OCI-LY1 (cell line): ENCODE data around the gene DNAH12.

Experiments used
- H2AFZ ChIP-seq: fragments of 200-600 bp; sonication (generic), shearing (Covaris generic); 2 replicates; pipeline ENCODE4 v1.6.0; 2014; ENCODE audit warnings: antibody characterized with exemption, mild to moderate bottlenecking, low read length
- H3F3A ChIP-seq: fragments of 200-600 bp; sonication (generic), shearing (Covaris generic); 2 replicates; pipeline ENCODE4 v1.6.0; 2014; ENCODE audit warnings: mild to moderate bottlenecking, antibody characterized with exemption, low read length, moderate library complexity; ENCODE audit not compliant: insufficient read depth
- H3K27ac ChIP-seq: fragments of 200-600 bp; sonication (generic); 2 replicates; pipeline ENCODE4 v1.5.1; 2014; ENCODE audit warnings: low read length, mixed run types, mild to moderate bottlenecking, low read depth; ENCODE audit not compliant: poor library complexity, severe bottlenecking
- H3K27me3 ChIP-seq: fragments of 200-600 bp; sonication (generic); 2 replicates; pipeline ENCODE4 v1.6.0; 2014; ENCODE audit warnings: antibody characterized with exemption, mild to moderate bottlenecking, low read length, moderate library complexity; ENCODE audit not compliant: insufficient read depth
- H3K36me3 ChIP-seq: fragments of 200-600 bp; sonication (generic); 2 replicates; pipeline ENCODE4 v1.6.1; 2014; ENCODE audit warnings: mild to moderate bottlenecking, antibody characterized with exemption, low read length, moderate library complexity, mixed read lengths; ENCODE audit not compliant: insufficient read depth
- H3K4me1 ChIP-seq: fragments of 200-600 bp; sonication (generic); 2 replicates; pipeline ENCODE4 v1.5.1; 2014; ENCODE audit warnings: mild to moderate bottlenecking, low read length, moderate library complexity; ENCODE audit not compliant: insufficient read depth, severe bottlenecking
- H3K4me2 ChIP-seq: fragments of 200-600 bp; sonication (generic), shearing (Covaris generic); 2 replicates; pipeline ENCODE4 v1.6.1; 2014; ENCODE audit warnings: low read length
- H3K4me3 ChIP-seq: fragments of 200-600 bp; sonication (generic); 2 replicates; pipeline ENCODE4 v1.5.1; 2014; ENCODE audit warnings: low read length, low read depth, mild to moderate bottlenecking, mixed read lengths; ENCODE audit not compliant: poor library complexity, severe bottlenecking
- H3K79me2 ChIP-seq: fragments of 200-600 bp; shearing (Covaris generic); 2 replicates; pipeline ENCODE4 v1.6.1; 2016; ENCODE audit warnings: mixed run types, low read length, mixed read lengths; ENCODE audit not compliant: insufficient read depth
- H3K9ac ChIP-seq: fragments of 200-600 bp; sonication (generic), shearing (Covaris generic); 2 replicates; pipeline ENCODE4 v1.6.1; 2014; ENCODE audit warnings: mild to moderate bottlenecking, low read length, mixed read lengths
- H3K9me2 ChIP-seq: fragments of 200-600 bp; sonication (generic), shearing (Covaris generic); 2 replicates; pipeline ENCODE4 v1.6.1; 2014; ENCODE audit warnings: low read depth, mild to moderate bottlenecking, low read length, mixed read lengths
- H3K9me3 ChIP-seq: fragments of 200-600 bp; shearing (Covaris generic); 2 replicates; pipeline ENCODE4 v1.6.1; 2014; ENCODE audit warnings: low read length, mixed read lengths
- H4K20me1 ChIP-seq: fragments of 200-600 bp; sonication (generic), shearing (Covaris generic); 2 replicates; pipeline ENCODE4 v1.6.0; 2016; ENCODE audit warnings: mild to moderate bottlenecking, low read length; ENCODE audit not compliant: insufficient read depth
- EZH2 ChIP-seq: fragments of 200-600 bp; sonication (generic), shearing (Covaris generic); IDR thresholded peaks from 2 replicates; pipeline ENCODE4 v1.8.0; 2017; ENCODE audit warnings: borderline replicate concordance, mixed run types, mild to moderate bottlenecking, antibody characterized with exemption, low read length, moderate library complexity, mixed read lengths
- TF ChIP-seq, protein P1 (sequence below): fragments of 200-600 bp; sonication (generic), shearing (Covaris generic); IDR thresholded peaks from 2 replicates; pipeline ENCODE4 v1.5.1; 2017; ENCODE audit warnings: mild to moderate bottlenecking, antibody characterized with exemption, low read length, moderate library complexity, mixed read lengths

Gene DNAH12

DNA sequence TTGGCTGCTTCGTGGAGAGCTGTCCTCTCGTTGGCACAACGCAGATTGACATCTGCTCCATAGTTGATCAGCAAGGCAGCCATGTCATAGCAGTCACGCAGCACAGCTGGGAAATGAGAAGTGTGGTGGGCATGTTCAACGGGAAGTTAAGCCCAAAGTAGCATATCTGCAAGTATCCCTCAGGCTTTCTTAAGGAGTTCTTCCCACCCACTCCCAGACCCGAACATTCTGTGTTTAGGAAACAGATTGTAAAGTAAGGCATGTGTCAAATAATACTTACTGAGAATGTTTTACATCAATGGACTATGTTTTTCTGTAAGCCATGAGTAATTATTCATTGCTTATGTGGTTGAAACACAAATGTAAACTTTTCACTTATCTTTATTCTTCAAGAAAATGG lies 260.8 kb downstream of the DNAH12 start:
- no peak overlapping the region for H3K9ac ChIP-seq
- H3F3A ChIP-seq = no peaks in the 10 kb centered on the region
- H2AFZ ChIP-seq = no peak overlapping the region
- no peak overlapping the region for H3K4me2 ChIP-seq
- H3K27me3 ChIP-seq = no peaks in the 10 kb centered on the region
- no peaks in the 10 kb centered on the region for H3K9me2 ChIP-seq
- H4K20me1 ChIP-seq = no peaks in the 10 kb centered on the region
- TF ChIP-seq EZH2 = no peak
- TF ChIP-seq, protein P1, sequence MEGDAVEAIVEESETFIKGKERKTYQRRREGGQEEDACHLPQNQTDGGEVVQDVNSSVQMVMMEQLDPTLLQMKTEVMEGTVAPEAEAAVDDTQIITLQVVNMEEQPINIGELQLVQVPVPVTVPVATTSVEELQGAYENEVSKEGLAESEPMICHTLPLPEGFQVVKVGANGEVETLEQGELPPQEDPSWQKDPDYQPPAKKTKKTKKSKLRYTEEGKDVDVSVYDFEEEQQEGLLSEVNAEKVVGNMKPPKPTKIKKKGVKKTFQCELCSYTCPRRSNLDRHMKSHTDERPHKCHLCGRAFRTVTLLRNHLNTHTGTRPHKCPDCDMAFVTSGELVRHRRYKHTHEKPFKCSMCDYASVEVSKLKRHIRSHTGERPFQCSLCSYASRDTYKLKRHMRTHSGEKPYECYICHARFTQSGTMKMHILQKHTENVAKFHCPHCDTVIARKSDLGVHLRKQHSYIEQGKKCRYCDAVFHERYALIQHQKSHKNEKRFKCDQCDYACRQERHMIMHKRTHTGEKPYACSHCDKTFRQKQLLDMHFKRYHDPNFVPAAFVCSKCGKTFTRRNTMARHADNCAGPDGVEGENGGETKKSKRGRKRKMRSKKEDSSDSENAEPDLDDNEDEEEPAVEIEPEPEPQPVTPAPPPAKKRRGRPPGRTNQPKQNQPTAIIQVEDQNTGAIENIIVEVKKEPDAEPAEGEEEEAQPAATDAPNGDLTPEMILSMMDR = no peak
- H3K4me3 ChIP-seq = no peak overlapping the region
- no peaks in the 10 kb centered on the region; the same call in 1 of the 2 replicates for H3K36me3 ChIP-seq
- no peaks in the 10 kb centered on the region for H3K4me1 ChIP-seq
- H3K27ac ChIP-seq = no peak overlapping the region
- H3K79me2 ChIP-seq = no peaks in the 10 kb centered on the region
- H3K9me3 ChIP-seq = 0 out of 2 replicates have a peak, but pooled peaks cover 4% of the 10 kb centered on the region

DNA sequence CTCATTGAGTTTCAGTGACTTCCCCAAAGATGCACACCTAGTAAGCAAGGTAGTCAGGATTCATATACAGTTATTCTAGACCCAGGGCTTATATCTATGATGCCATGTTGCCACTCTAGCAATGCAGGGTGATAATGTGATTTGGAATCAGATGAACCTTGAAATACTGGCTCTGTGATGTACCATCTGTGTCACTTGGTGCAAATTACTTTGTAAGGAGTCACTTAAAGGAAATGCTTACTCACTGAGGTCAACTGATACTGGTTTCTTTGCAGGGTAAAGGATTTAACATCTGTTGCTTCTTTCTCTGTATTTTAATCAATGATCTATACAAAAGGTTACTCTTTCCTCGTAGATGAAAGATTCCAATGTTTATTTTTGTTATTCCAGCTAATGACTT lies 262.4 kb downstream of the DNAH12 start:
- Histone ChIP-seq H3K27me3 (no peaks in the 10 kb centered on the region), H4K20me1 (no peaks in the 10 kb centered on the region), H3K4me3 (no peak overlapping the region), H3K4me1 (no peaks in the 10 kb centered on the region), H3K27ac (no peak overlapping the region), H3F3A (no peaks in the 10 kb centered on the region), H3K36me3 (no peaks in the 10 kb centered on the region; the same call in 1 of the 2 replicates), H3K79me2 (no peaks in the 10 kb centered on the region), H3K9me3 (0 out of 2 replicates have a peak, but pooled peaks cover 4% of the 10 kb centered on the region), H3K9ac (no peak overlapping the region), H3K4me2 (no peak overlapping the region), H2AFZ (no peak overlapping the region), H3K9me2 (no peaks in the 10 kb centered on the region)
- TF ChIP-seq, protein P1 = no peak
- TF ChIP-seq EZH2 = no peak

- H4K20me1 ChIP-seq = no peaks in the 10 kb centered on the region
- TF ChIP-seq, protein P1 = no peak
- TF ChIP-seq EZH2 = no peak
- H3K4me3 ChIP-seq = no peak overlapping the region
- no peaks in the 10 kb centered on the region for H3K27me3 ChIP-seq
- H3K36me3 ChIP-seq = peaks cover 1% of the 10 kb centered on the region
- H2AFZ ChIP-seq = no peak overlapping the region
- no peaks in the 10 kb centered on the region for H3K79me2 ChIP-seq
- H3F3A ChIP-seq = no peaks in the 10 kb centered on the region
- H3K9me3 ChIP-seq = no peaks in the 10 kb centered on the region
- no peak overlapping the region for H3K9ac ChIP-seq
- H3K4me2 ChIP-seq = no peak overlapping the region
- H3K9me2 ChIP-seq = no peaks in the 10 kb centered on the region
- H3K27ac ChIP-seq = no peak overlapping the region
- H3K4me1 ChIP-seq = no peaks in the 10 kb centered on the region
These were observed 264.5 kb downstream of the DNAH12 start for GRCh38 chr3:57279685-57280084.
